HS-27A (cell line): ENCODE data around the gene GSTP1.
"Not testable (repeated sequence)": the region's sequence is repeated elsewhere in the genome, so short reads cannot be mapped to it uniquely, and the experiment has no call there.

Experiments used
- DNase-seq: peaks from one replicate; pipeline ENCODE4 v3.0.0-alpha.2; 2012; ENCODE audit warnings: low read depth, missing footprints

Gene GSTP1

GRCh38 chr11:67597963-67598362, 14.4 kb downstream of the GSTP1 start:
- not testable (repeated sequence) for DNase-seq

GRCh38 chr11:67599149-67599548, 15.5 kb downstream of the GSTP1 start:
- no peak for DNase-seq

- no peak for DNase-seq
Observed at GRCh38 chr11:67600324-67601029, 16.9 kb downstream of the GSTP1 start.

GRCh38 chr11:67601098-67601497, 17.5 kb downstream of the GSTP1 start:
- DNase-seq, result no peak

GRCh38 chr11:67604119-67604518, 20.5 kb downstream of the GSTP1 start:
- DNase-seq, result not testable (repeated sequence)

- DNase-seq, result no peak
Observed at GRCh38 chr11:67604815-67605214, 21.2 kb downstream of the GSTP1 start.

GRCh38 chr11:67605231-67606011, 21.8 kb downstream of the GSTP1 start:
- DNase-seq, result no peak

- DNase-seq, result no peak
Observed at GRCh38 chr11:67606093-67606491, 22.5 kb downstream of the GSTP1 start.

GRCh38 chr11:67606492-67607295, 23.1 kb downstream of the GSTP1 start, which contains the start of gene NDUFV1:
Gene NDUFV1, plus strand, starts transcription at chr11:67606936. Its CDS starts 69 bp downstream, at chr11:67607005.
- peak; percentile 80 for DNase-seq

GRCh38 chr11:67607507-67607906, 23.9 kb downstream of the GSTP1 start:
- no peak for DNase-seq

- DNase-seq, result no peak
Observed at GRCh38 chr11:67608486-67608885, 24.9 kb downstream of the GSTP1 start.

- DNase-seq, result no peak
Observed at GRCh38 chr11:67609316-67609715, 25.7 kb downstream of the GSTP1 start.

- no peak for DNase-seq
Observed at GRCh38 chr11:67610302-67610868, 26.8 kb downstream of the GSTP1 start.

- no peak for DNase-seq
Observed at GRCh38 chr11:67611165-67611564, 27.6 kb downstream of the GSTP1 start.

GRCh38 chr11:67611704-67612587, 28.3 kb downstream of the GSTP1 start:
- no peak for DNase-seq

GRCh38 chr11:67612751-67613150, 29.1 kb downstream of the GSTP1 start:
- DNase-seq, result no peak

- no peak for DNase-seq
Observed at GRCh38 chr11:67613313-67613959, 29.8 kb downstream of the GSTP1 start.

GRCh38 chr11:67613960-67614715, 30.5 kb downstream of the GSTP1 start:
- DNase-seq, result no peak

GRCh38 chr11:67614730-67615714, 31.4 kb downstream of the GSTP1 start:
- DNase-seq, result no peak
